OCI-LY7 (cell line): ENCODE data around the gene ENAM. TPM values are rescaled to one million over a fixed set of nuclear protein-coding genes. Genes with fewer than 3 reads are reported as not detected.

Experiments
- BruUV-seq: library from RNA; stranded (reverse); fragments of 400-500 nt; replicated peaks from 2 replicates; lab custom pipeline; 2021; lab: Mats Ljungman, UMichigan
- CTCF ChIA-PET: fragments of 300-600 bp; sonication (Branson Sonifier 250); formaldehyde crosslinking; loops from one replicate; lab custom pipeline; 2022; ENCODE audit warnings: antibody characterized with exemption; ENCODE audit not compliant: unreplicated experiment; lab: Charles Lee
- POLR2A ChIA-PET: fragments of 300-600 bp; sonication (Branson Sonifier 250); formaldehyde crosslinking; loops from one replicate; lab custom pipeline; 2022; ENCODE audit warnings: antibody characterized with exemption; lab: Charles Lee
- DNase-seq: peaks from one replicate; pipeline ENCODE4 v3.0.0-alpha.2; 2015; ENCODE audit warnings: low spot score
- H2AFZ ChIP-seq: fragments of 200-600 bp; sonication (generic), shearing (Covaris generic); 2 replicates; pipeline ENCODE4 v1.6.1; 2014; ENCODE audit warnings: mild to moderate bottlenecking, antibody characterized with exemption, low read length, moderate library complexity
- H3K27ac ChIP-seq: fragments of 200-600 bp; sonication (generic); 2 replicates; pipeline ENCODE4 v1.5.1; 2014; ENCODE audit warnings: mixed run types, low read depth, mild to moderate bottlenecking, moderate library complexity, low read length, inconsistent platforms; ENCODE audit not compliant: poor library complexity, severe bottlenecking
- H3K36me3 ChIP-seq: fragments of 200-600 bp; sonication (generic); 2 replicates; pipeline ENCODE4 v1.6.1; 2014; ENCODE audit warnings: mild to moderate bottlenecking, antibody characterized with exemption, low read length, moderate library complexity, mixed read lengths; ENCODE audit not compliant: insufficient read depth
- H3K4me1 ChIP-seq: fragments of 200-600 bp; sonication (generic); 2 replicates; pipeline ENCODE4 v1.5.1; 2014; ENCODE audit warnings: mild to moderate bottlenecking, low read length; ENCODE audit not compliant: insufficient read depth, poor library complexity, severe bottlenecking
- H3K4me2 ChIP-seq: fragments of 200-600 bp; sonication (generic); 2 replicates; pipeline ENCODE4 v1.6.1; 2014; ENCODE audit warnings: mild to moderate bottlenecking, low read length
- H3K4me3 ChIP-seq: fragments of 200-600 bp; sonication (generic); 2 replicates; pipeline ENCODE4 v1.5.1; 2014; ENCODE audit warnings: mild to moderate bottlenecking, low read depth, low read length; ENCODE audit not compliant: poor library complexity, severe bottlenecking
- H3K79me2 ChIP-seq: fragments of 200-600 bp; sonication (generic); 2 replicates; pipeline ENCODE4 v1.6.1; 2016; ENCODE audit warnings: low read depth, mild to moderate bottlenecking, low read length, moderate library complexity, mixed read lengths; ENCODE audit not compliant: insufficient read depth
- H3K9me2 ChIP-seq: fragments of 200-600 bp; sonication (generic); 2 replicates; pipeline ENCODE4 v1.6.1; 2016; ENCODE audit warnings: mild to moderate bottlenecking, low read length, mixed read lengths; ENCODE audit not compliant: insufficient read depth
- H3K9me3 ChIP-seq: fragments of 200-600 bp; sonication (generic); 2 replicates; pipeline ENCODE4 v1.6.1; 2014; ENCODE audit warnings: mild to moderate bottlenecking, mixed run types, low read length, mixed read lengths
- H4K20me1 ChIP-seq: fragments of 200-600 bp; sonication (generic); 2 replicates; pipeline ENCODE4 v1.6.1; 2014; ENCODE audit warnings: mild to moderate bottlenecking, antibody characterized with exemption, low read length, moderate library complexity, mixed read lengths; ENCODE audit not compliant: insufficient read depth
- EZH2phosphoT487 ChIP-seq: fragments of 200-600 bp; sonication (generic); IDR thresholded peaks from 2 replicates; pipeline ENCODE4 v1.6.1; 2018; ENCODE audit warnings: low read depth, borderline replicate concordance, mild to moderate bottlenecking, mixed run types, antibody characterized with exemption, low read length, moderate library complexity, mixed read lengths
- intact Hi-C: fragments of 100-400 bp; cut with micrococcal nuclease; formaldehyde crosslinking; loops from one replicate; pipeline ENCODE4 v1.10.0; 2022; ENCODE audit not compliant: unreplicated experiment
- total RNA-seq, 2 experiments: library from RNA; depleted of rRNA in 1 of 2; stranded (reverse); fragments of >200 nt in 1 of 2; shearing (Covaris generic) in 1 of 2; gene quantifications; 2 replicates each; pipeline ENCODE4 v1.2.3, GENCODE V29; 2014 to 2022
- TF ChIP-seq, protein P1 (sequence below): fragments of 200-600 bp; sonication (generic); conservative IDR thresholded peaks from 2 replicates; pipeline ENCODE4 v1.5.1; 2014; ENCODE audit warnings: mild to moderate bottlenecking, antibody characterized with exemption, low read length, moderate library complexity, mixed read lengths

Gene ENAM
- total RNA-seq, 2 experiments from 2014 or later: 0.32 to 3.5 TPM

DNA sequence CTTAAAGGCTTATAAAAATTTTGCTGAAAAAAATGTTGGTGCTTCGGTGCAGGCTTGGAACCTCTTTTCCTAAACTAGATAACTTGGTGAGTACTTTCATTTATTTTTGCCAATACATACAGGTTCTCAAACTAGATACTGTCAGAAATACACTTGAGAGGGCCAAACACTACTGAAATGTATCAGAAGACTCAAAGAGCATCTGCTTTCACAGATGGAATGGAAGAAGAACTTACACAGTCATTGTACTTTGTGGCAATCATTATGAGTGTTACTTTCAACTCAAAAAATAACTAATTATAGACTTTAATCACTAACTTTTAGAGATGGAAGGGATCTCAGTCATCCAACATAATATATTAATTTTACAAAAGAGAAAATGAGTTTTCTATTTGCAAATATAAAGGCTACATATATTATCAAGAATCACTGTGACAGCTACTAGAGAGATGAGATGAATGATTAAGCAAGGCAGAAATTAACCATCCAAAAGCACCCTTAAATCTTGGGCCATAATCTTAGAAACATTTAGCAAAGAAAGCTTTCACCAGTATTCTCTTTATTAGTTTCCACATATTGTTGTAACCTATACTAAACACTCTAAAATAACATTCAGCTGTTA, 1.0 kb downstream of the ENAM start:
- Histone ChIP-seq H3K79me2 (no peaks in the 10 kb centered on the region), H3K4me2 (no peak overlapping the region), H3K9me3 (no peaks in the 10 kb centered on the region), H3K9me2 (no peaks in the 10 kb centered on the region), H3K4me1 (peaks cover 18% of the 10 kb centered on the region), H4K20me1 (no peaks in the 10 kb centered on the region), H2AFZ (no peak overlapping the region), H3K27ac (no peak overlapping the region), H3K36me3 (peaks cover 9% of the 10 kb centered on the region; the same call in 1 of the 2 replicates), H3K4me3 (no peak overlapping the region)
- no TSS peak for BruUV-seq
- no peak for TF ChIP-seq EZH2phosphoT487
- TF ChIP-seq, protein P1, sequence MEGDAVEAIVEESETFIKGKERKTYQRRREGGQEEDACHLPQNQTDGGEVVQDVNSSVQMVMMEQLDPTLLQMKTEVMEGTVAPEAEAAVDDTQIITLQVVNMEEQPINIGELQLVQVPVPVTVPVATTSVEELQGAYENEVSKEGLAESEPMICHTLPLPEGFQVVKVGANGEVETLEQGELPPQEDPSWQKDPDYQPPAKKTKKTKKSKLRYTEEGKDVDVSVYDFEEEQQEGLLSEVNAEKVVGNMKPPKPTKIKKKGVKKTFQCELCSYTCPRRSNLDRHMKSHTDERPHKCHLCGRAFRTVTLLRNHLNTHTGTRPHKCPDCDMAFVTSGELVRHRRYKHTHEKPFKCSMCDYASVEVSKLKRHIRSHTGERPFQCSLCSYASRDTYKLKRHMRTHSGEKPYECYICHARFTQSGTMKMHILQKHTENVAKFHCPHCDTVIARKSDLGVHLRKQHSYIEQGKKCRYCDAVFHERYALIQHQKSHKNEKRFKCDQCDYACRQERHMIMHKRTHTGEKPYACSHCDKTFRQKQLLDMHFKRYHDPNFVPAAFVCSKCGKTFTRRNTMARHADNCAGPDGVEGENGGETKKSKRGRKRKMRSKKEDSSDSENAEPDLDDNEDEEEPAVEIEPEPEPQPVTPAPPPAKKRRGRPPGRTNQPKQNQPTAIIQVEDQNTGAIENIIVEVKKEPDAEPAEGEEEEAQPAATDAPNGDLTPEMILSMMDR: no peak
- CTCF ChIA-PET: no interaction called here
- intact Hi-C loops: no loop called here
- no peak for DNase-seq
- POLR2A ChIA-PET: interaction anchor here (0.6 to 2.3 kb wide), 7 partner anchors 9 to 275 kb away, joined by 3 to 16 read pairs (median 6); no protein-coding TSS in a partner anchor

DNA sequence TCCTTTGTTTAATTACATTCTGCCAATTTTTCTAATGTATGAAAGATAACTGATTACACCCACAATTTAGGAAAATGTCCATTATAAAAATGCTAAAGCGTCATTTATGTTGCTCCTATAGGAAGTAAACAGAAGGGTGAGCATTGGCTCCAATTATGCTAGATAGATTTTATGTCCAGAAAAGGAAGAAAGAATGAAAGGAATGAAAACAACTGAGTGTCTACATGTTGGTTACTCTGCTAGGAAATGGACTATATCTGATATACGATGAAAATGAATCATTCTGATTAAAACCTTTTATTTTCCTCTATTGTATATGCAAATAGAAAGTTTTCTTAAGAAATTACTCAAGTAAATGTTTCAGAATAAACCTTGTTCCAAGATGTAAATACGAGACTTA, 1.6 kb downstream of the ENAM start:
- H3K9me2 ChIP-seq: no peaks in the 10 kb centered on the region
- H3K36me3 ChIP-seq: peaks cover 9% of the 10 kb centered on the region; the same call in 1 of the 2 replicates
- no TSS peak for BruUV-seq
- intact Hi-C loops: no loop called here
- DNase-seq: no peak
- no peaks in the 10 kb centered on the region for H4K20me1 ChIP-seq
- no peak overlapping the region for H3K4me3 ChIP-seq
- no peak overlapping the region for H3K4me2 ChIP-seq
- no peaks in the 10 kb centered on the region for H3K9me3 ChIP-seq
- no peaks in the 10 kb centered on the region for H3K79me2 ChIP-seq
- no peak for TF ChIP-seq EZH2phosphoT487
- TF ChIP-seq, protein P1: no peak
- CTCF ChIA-PET: no interaction called here
- no peak overlapping the region for H3K27ac ChIP-seq
- POLR2A ChIA-PET: interaction anchor here (1.2 kb wide), 1 partner anchor 16 kb away, joined by 5 read pairs; no protein-coding TSS in a partner anchor
- H2AFZ ChIP-seq: no peak overlapping the region
- H3K4me1 ChIP-seq: peaks cover 18% of the 10 kb centered on the region

DNA sequence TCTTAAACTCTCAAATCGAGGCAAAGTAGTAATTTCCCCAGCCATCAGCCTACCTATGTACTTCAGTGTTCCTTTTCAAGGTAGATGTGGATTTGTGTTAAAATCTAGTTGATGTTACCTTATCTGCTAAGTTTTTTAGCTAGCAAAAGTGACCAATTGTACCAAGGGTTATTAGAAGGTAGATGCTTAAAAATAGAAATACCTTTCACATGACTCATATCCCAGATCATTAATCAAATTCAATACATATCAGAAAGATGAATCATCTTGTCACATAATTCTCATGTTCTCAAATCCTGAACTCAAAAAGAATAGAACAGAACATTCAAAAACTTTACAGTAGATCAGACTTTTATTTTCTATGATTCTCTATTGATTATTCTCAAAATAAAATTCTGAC, 3.5 kb downstream of the ENAM start:
- no peak overlapping the region for H3K27ac ChIP-seq
- no peaks in the 10 kb centered on the region for H3K9me3 ChIP-seq
- H2AFZ ChIP-seq: no peak overlapping the region
- H3K4me3 ChIP-seq: no peak overlapping the region
- intact Hi-C loops: no loop called here
- ChIA-PET POLR2A (no interaction called here), CTCF (no interaction called here)
- no TSS peak for BruUV-seq
- H3K9me2 ChIP-seq: no peaks in the 10 kb centered on the region
- H4K20me1 ChIP-seq: no peaks in the 10 kb centered on the region
- no peak for DNase-seq
- no peak overlapping the region for H3K4me2 ChIP-seq
- peaks cover 12% of the 10 kb centered on the region for H3K4me1 ChIP-seq
- H3K79me2 ChIP-seq: no peaks in the 10 kb centered on the region
- H3K36me3 ChIP-seq: peaks cover 14% of the 10 kb centered on the region; the same call in 1 of the 2 replicates
- TF ChIP-seq EZH2phosphoT487: no peak
- TF ChIP-seq, protein P1: no peak
